ENCODE results near the gene PROK2.

DNA sequence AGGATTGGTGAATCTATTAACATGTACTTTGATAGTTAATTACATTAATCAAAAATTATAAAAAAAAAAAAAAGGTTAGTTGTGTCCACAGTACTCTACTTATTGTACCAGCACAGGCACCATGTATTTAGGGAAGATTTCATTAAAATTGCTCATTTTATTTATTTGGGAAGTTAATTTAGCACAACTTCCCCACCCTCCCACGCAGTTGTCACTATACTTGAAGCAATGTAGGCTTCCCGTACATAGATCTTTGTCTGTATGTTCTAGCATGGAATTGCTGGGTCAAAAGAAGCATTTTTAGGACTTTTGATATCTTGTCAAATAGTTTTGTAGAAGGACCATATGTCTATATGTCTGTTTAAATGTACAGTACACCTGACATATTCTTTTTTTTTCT, 26.9 kb downstream of the PROK2 start:
- TF ChIP-seq GATA1 (IDR thresholded peaks at IDR 0.05; ENCODE audit: low read depth, low read length) (no peak), POLR2A (IDR thresholded peaks at IDR 0.05; ENCODE audit: low read length) (no peak)
